ENCODE measurements around the gene FOXQ1. TPM values are rescaled to one million over a fixed set of nuclear protein-coding genes. Genes with fewer than 3 reads are reported as not detected.

The FOXQ1 gene
- total RNA-seq, 2 experiments from 2014 or later = not detected

GRCh38 chr6:1314617-1315016 lies 2.7 kb downstream of the FOXQ1 start:
- Histone ChIP-seq H3K4me1 (ENCODE audit: insufficient read depth, low read length, poor library complexity, severe bottlenecking) (no peaks in the 10 kb centered on the region), H3K27ac (ENCODE audit: low read depth, low read length, poor library complexity, severe bottlenecking) (no peak overlapping the region), H2AFZ (ENCODE audit: low read length) (no peak overlapping the region), H3K4me3 (ENCODE audit: low read depth, low read length, poor library complexity, severe bottlenecking) (no peak overlapping the region), H3K79me2 (ENCODE audit: insufficient read depth, low read depth, low read length) (no peaks in the 10 kb centered on the region), H4K20me1 (ENCODE audit: insufficient read depth, low read length) (no peaks in the 10 kb centered on the region), H3K36me3 (ENCODE audit: insufficient read depth, low read length) (no peaks in the 10 kb centered on the region), H3K4me2 (ENCODE audit: low read length) (no peak overlapping the region), H3K9me2 (ENCODE audit: insufficient read depth, low read length) (no peaks in the 10 kb centered on the region), H3K9me3 (ENCODE audit: low read length) (no peaks in the 10 kb centered on the region)
- intact Hi-C loops (cut with micrococcal nuclease; ENCODE audit: unreplicated experiment) = no loop called here
- ChIA-PET POLR2A (no interaction called here), CTCF (ENCODE audit: unreplicated experiment) (no interaction called here)
- no peak for TF ChIP-seq EZH2phosphoT487 (IDR thresholded peaks at IDR 0.05; ENCODE audit: borderline replicate concordance, low read depth, low read length)
- no peak for TF ChIP-seq CTCF (conservative IDR thresholded peaks at IDR 0.05; ENCODE audit: low read length)
- no peak for DNase-seq (ENCODE audit: low spot score)
- BruUV-seq (replicated peaks) = no TSS peak

GRCh38 chr6:1315201-1315559 lies 3.3 kb downstream of the FOXQ1 start:
- CTCF ChIA-PET (ENCODE audit: unreplicated experiment) = no interaction called here
- Histone ChIP-seq H2AFZ (ENCODE audit: low read length) (no peak overlapping the region), H4K20me1 (ENCODE audit: insufficient read depth, low read length) (no peaks in the 10 kb centered on the region), H3K4me3 (ENCODE audit: low read depth, low read length, poor library complexity, severe bottlenecking) (no peak overlapping the region), H3K4me1 (ENCODE audit: insufficient read depth, low read length, poor library complexity, severe bottlenecking) (no peaks in the 10 kb centered on the region), H3K79me2 (ENCODE audit: insufficient read depth, low read depth, low read length) (no peaks in the 10 kb centered on the region), H3K9me3 (ENCODE audit: low read length) (no peaks in the 10 kb centered on the region), H3K36me3 (ENCODE audit: insufficient read depth, low read length) (no peaks in the 10 kb centered on the region), H3K4me2 (ENCODE audit: low read length) (no peak overlapping the region), H3K27ac (ENCODE audit: low read depth, low read length, poor library complexity, severe bottlenecking) (no peak overlapping the region), H3K9me2 (ENCODE audit: insufficient read depth, low read length) (no peaks in the 10 kb centered on the region)
- no TSS peak for BruUV-seq (replicated peaks)
- intact Hi-C loops (cut with micrococcal nuclease; ENCODE audit: unreplicated experiment) = no loop called here
- no peak for DNase-seq (ENCODE audit: low spot score)
- POLR2A ChIA-PET = interaction anchor here (1.0 kb wide), 1 partner anchor 20 kb away, joined by 3 read pairs; no protein-coding TSS in a partner anchor
- TF ChIP-seq EZH2phosphoT487 (IDR thresholded peaks at IDR 0.05; ENCODE audit: borderline replicate concordance, low read depth, low read length) (no peak), CTCF (conservative IDR thresholded peaks at IDR 0.05; ENCODE audit: low read length) (no peak)

GRCh38 chr6:1315560-1316386 lies 3.9 kb downstream of the FOXQ1 start:
- no peaks in the 10 kb centered on the region for H3K9me3 ChIP-seq (ENCODE audit: low read length)
- no peaks in the 10 kb centered on the region for H4K20me1 ChIP-seq (ENCODE audit: insufficient read depth, low read length)
- no peak overlapping the region for H2AFZ ChIP-seq (ENCODE audit: low read length)
- no peaks in the 10 kb centered on the region for H3K36me3 ChIP-seq (ENCODE audit: insufficient read depth, low read length)
- no peak overlapping the region for H3K4me3 ChIP-seq (ENCODE audit: low read depth, low read length, poor library complexity, severe bottlenecking)
- no peak overlapping the region for H3K27ac ChIP-seq (ENCODE audit: low read depth, low read length, poor library complexity, severe bottlenecking)
- H3K79me2 ChIP-seq (ENCODE audit: insufficient read depth, low read depth, low read length) = no peaks in the 10 kb centered on the region
- BruUV-seq (replicated peaks) = no TSS peak
- ChIA-PET POLR2A (interaction anchor here (0.6 to 1.0 kb wide), 2 partner anchors 19 to 717 kb away, joined by 3 to 7 read pairs; no protein-coding TSS in a partner anchor), CTCF (ENCODE audit: unreplicated experiment) (no interaction called here)
- no peaks in the 10 kb centered on the region for H3K4me1 ChIP-seq (ENCODE audit: insufficient read depth, low read length, poor library complexity, severe bottlenecking)
- H3K9me2 ChIP-seq (ENCODE audit: insufficient read depth, low read length) = no peaks in the 10 kb centered on the region
- intact Hi-C loops (cut with micrococcal nuclease; ENCODE audit: unreplicated experiment) = no loop called here
- TF ChIP-seq EZH2phosphoT487 (IDR thresholded peaks at IDR 0.05; ENCODE audit: borderline replicate concordance, low read depth, low read length) = no peak
- no peak for TF ChIP-seq CTCF (conservative IDR thresholded peaks at IDR 0.05; ENCODE audit: low read length)
- H3K4me2 ChIP-seq (ENCODE audit: low read length) = no peak overlapping the region
- DNase-seq (ENCODE audit: low spot score) = no peak
